C4-2B (cell line): ENCODE data around the gene GNL1.

ENCODE experiments used
- ZFX ChIP-seq: fragments of 450-650 bp; IDR thresholded peaks from 2 replicates; pipeline ENCODE4 v1.6.1; 2017
- TF ChIP-seq, protein P1 (sequence below): fragments of 450-650 bp; conservative IDR thresholded peaks from 2 replicates; pipeline ENCODE4 v1.5.1; 2017; ENCODE audit warnings: mild to moderate bottlenecking

DNA sequence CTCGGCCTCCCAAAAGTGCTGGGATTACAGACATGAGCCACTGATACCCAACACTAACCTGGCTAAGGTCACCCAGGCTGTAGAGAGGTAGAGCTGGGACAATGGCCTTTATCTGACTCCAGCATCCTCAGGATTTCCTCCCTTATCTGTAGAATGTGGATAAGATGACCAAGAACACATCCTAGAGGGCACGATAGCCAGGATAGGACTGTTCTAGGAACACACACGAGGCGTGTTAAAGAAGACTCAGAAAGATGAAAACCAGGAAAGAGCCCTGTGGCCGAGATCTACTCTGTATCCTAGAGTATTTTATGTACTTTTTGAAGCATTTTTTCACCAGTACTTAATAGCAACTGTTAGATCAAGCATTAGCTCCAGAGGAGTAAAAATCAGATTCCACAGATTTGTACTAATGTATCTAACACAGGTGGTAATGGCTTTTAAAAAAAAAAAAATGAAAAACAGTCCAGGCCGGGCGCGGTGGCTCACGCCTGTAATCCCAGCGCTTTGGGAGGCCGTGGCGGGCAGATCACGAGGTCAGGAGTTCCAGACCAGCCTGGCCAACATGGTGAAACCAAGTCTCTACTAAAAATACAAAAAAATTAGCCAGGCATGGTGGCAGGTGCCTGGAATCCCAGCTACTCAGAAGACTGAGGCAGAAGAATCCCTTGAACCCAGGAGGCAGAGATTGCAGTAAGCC is 43.5 kb upstream of the GNL1 start:
- TF ChIP-seq, protein P1, sequence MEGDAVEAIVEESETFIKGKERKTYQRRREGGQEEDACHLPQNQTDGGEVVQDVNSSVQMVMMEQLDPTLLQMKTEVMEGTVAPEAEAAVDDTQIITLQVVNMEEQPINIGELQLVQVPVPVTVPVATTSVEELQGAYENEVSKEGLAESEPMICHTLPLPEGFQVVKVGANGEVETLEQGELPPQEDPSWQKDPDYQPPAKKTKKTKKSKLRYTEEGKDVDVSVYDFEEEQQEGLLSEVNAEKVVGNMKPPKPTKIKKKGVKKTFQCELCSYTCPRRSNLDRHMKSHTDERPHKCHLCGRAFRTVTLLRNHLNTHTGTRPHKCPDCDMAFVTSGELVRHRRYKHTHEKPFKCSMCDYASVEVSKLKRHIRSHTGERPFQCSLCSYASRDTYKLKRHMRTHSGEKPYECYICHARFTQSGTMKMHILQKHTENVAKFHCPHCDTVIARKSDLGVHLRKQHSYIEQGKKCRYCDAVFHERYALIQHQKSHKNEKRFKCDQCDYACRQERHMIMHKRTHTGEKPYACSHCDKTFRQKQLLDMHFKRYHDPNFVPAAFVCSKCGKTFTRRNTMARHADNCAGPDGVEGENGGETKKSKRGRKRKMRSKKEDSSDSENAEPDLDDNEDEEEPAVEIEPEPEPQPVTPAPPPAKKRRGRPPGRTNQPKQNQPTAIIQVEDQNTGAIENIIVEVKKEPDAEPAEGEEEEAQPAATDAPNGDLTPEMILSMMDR, result no peak
- no peak for TF ChIP-seq ZFX
